ENCODE measurements around the gene ZBTB21.

Gene ZBTB21

GRCh38 chr21:41992576-41992975 lies 17.6 kb downstream of the ZBTB21 start:
- no peak for DNase-seq (ENCODE audit: low read depth in 2 of 2)

- no peak for DNase-seq (ENCODE audit: low read depth in 2 of 2)
Measured at GRCh38 chr21:41991659-41992058, 18.5 kb downstream of the ZBTB21 start.

- DNase-seq (ENCODE audit: low read depth in 2 of 2), result no peak
Measured at GRCh38 chr21:41989698-41990097, 20.5 kb downstream of the ZBTB21 start.

GRCh38 chr21:41987310-41987709 lies 22.9 kb downstream of the ZBTB21 start:
- DNase-seq (ENCODE audit: low read depth in 2 of 2), result no peak

GRCh38 chr21:41985662-41986416 lies 24.3 kb downstream of the ZBTB21 start:
- DNase-seq (ENCODE audit: low read depth in 2 of 2), result no peak

GRCh38 chr21:41983229-41983628 lies 26.9 kb downstream of the ZBTB21 start:
- no peak for DNase-seq (ENCODE audit: low read depth in 2 of 2)

- no peak for DNase-seq (ENCODE audit: low read depth in 2 of 2)
Measured at GRCh38 chr21:41980561-41980960, 29.6 kb downstream of the ZBTB21 start.

- DNase-seq (ENCODE audit: low read depth in 2 of 2), result no peak
Measured at GRCh38 chr21:41979751-41980369, 30.3 kb downstream of the ZBTB21 start.

GRCh38 chr21:41979335-41979734 lies 30.8 kb downstream of the ZBTB21 start:
- no peak for DNase-seq (ENCODE audit: low read depth in 2 of 2)

GRCh38 chr21:41977034-41977950 lies 32.9 kb downstream of the ZBTB21 start:
- no peak for DNase-seq (ENCODE audit: low read depth in 2 of 2)

- no peak for DNase-seq (ENCODE audit: low read depth in 2 of 2)
Measured at GRCh38 chr21:41976611-41977010, 33.5 kb downstream of the ZBTB21 start.

GRCh38 chr21:41975391-41976272 lies 34.5 kb downstream of the ZBTB21 start:
- DNase-seq (ENCODE audit: low read depth in 2 of 2), result no peak

- no peak for DNase-seq (ENCODE audit: low read depth in 2 of 2)
Measured at GRCh38 chr21:41974752-41975053, 35.5 kb downstream of the ZBTB21 start.

- DNase-seq (ENCODE audit: low read depth in 2 of 2), result no peak
Measured at GRCh38 chr21:41973861-41974751, 36.1 kb downstream of the ZBTB21 start.

GRCh38 chr21:41973427-41973831 lies 36.7 kb downstream of the ZBTB21 start:
- DNase-seq (ENCODE audit: low read depth in 2 of 2), result no peak

- no peak for DNase-seq (ENCODE audit: low read depth in 2 of 2)
Measured at GRCh38 chr21:41972511-41973205, 37.5 kb downstream of the ZBTB21 start.

- no peak for DNase-seq (ENCODE audit: low read depth in 2 of 2)
Measured at GRCh38 chr21:41971891-41972290, 38.3 kb downstream of the ZBTB21 start.

- DNase-seq (ENCODE audit: low read depth in 2 of 2), result no peak
Measured at GRCh38 chr21:41970751-41971653, 39.2 kb downstream of the ZBTB21 start.

GRCh38 chr21:41970106-41970391 lies 40.1 kb downstream of the ZBTB21 start:
- DNase-seq (ENCODE audit: low read depth in 2 of 2), result no peak

All from stimulated activated CD4-positive, alpha-beta T cell treated with anti-CD3 and anti-CD28 coated beads, Interleukin-1b, Interleukin-23, amount 100 ng/mL, for 1 hour (primary cell).